AG10803 (cell line): Measurements from ENCODE around the gene ANO9.

Source experiments
- DNase-seq: peaks from one replicate; pipeline ENCODE4 v3.0.0; 2010; ENCODE audit warnings: low read depth
- H3K4me3 ChIP-seq: 2 replicates; pipeline ENCODE4 v1.5.1; 2011; ENCODE audit warnings: mild to moderate bottlenecking, low read length, control low read depth
- CTCF ChIP-seq: conservative IDR thresholded peaks from 2 replicates; pipeline ENCODE4 v1.5.1; 2011; ENCODE audit warnings: mild to moderate bottlenecking, low read length, control low read depth, inconsistent platforms

The ANO9 gene

GRCh38 chr11:373716-374551 lies 67.9 kb downstream of the ANO9 start:
- TF ChIP-seq CTCF, result no peak
- no peak overlapping the region for H3K4me3 ChIP-seq
- DNase-seq, result no peak

DNA sequence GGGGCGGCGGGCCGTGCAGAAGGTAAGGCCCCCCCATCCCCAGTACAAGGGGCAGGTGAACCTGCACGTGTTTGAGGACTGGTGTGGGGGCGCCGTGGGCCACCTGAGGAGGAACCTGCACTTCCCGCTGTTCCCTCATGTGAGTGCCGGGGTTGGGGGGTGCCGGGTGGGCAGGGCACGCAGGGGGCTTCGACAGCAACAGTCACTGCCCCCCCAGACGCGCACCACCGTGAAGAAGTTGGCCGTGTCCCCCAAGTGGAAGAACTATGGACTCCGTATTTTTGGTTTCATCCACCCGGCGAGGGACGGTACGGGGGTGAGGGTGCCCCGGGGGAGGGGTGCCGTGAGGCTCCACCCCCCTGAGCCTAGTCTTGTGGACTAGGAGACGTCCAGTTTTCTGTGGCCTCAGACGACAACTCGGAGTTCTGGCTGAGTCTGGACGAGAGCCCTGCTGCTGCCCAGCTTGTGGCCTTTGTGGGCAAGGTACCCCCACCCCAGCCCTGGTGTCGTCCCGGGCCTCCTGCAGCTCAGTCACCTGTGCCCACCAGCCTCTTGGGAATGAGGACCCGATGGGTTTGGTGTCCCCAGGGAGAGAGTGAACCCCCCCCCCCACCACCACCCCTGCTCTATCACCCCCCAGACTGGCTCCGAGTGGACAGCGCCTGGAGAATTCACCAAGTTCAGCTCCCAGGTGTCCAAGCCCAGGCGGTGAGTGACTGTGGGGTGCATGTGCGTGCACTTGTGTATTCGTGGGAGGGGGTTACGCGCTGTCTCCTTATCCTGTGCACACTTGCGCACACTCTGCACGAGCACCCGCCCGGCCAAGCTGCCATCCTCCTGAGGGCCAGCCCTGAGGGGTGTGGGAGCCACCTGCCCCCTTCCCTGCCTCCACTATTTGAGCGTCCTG lies 68.7 kb downstream of the ANO9 start:
- TF ChIP-seq CTCF, result no peak
- no peak for DNase-seq
- H3K4me3 ChIP-seq, result no peak overlapping the region

DNA sequence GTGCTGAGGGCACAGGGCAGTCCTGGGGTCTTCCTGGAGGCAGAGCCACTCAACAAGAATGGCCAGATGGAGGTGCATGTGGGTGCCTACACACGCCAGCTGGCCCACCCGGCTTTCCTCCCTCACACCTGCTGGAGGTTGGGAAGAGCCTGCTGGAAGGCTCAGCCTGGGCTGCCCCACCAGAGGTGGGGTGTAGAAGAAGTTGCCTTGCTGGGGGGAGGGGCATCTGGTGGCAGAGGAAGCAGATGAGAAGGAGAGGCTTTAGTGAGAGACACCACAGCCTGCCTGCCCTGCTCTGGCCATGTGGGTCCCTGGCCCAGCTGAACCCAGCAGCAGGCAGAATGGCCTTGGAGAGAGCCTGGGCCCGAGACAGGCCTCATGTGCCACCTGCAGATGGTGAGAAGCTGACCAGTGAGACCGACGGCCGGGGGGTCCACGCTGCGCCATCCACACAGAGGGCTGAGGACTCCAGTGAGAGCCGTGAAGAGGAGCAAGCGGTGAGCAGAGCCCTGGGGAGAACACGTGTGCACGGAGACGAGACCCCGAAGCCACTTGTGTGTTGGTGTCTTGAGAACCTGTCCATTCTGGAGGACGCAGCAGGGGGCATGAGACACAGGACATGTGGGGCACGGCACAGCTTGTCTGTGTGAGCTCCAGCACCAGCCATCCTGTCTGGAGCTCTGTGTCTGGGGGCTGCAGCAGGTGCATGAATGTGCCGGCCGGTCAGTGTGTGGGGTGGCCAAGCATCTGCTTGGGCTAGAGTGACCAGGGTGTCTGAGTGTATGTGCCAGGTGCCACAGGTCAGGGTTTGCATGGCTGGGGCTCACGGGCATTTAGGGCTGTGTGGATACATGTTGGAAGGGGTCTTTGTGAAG lies 69.9 kb downstream of the ANO9 start:
- TF ChIP-seq CTCF, result no peak
- H3K4me3 ChIP-seq, result no peak overlapping the region
- DNase-seq, result no peak

DNA sequence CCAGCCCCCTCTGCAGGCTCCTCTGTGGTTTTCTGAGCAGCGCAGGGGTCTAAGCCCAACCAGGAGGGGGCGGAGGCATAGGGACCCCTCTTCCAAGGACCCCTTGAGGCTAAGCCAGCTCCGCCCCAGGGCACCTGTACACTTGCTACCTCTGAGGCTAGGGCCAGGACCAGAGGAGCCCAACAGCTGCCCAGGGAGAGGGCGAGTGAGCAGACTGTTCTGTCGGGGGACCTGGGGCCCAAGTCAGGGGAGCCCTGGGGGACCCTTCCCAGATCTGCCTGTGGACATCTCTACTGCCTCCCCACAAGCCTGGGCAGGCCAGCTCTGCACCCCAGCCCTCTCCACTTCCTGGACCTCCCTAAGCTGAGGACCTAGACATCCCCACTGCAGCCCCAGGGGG lies 70.8 kb downstream of the ANO9 start:
- TF ChIP-seq CTCF, result no peak
- H3K4me3 ChIP-seq, result no peak overlapping the region

GRCh38 chr11:370070-370941 lies 71.5 kb downstream of the ANO9 start:
- no peak for DNase-seq
- H3K4me3 ChIP-seq, result no peak overlapping the region
- TF ChIP-seq CTCF, result no peak

More for the DNA sequence above, 70.8 kb downstream of the ANO9 start:
- DNase-seq, result no peak
